Hepatocyte (in vitro differentiated cells): Measurements from ENCODE around the gene UBE2E2. TPM values are rescaled to one million over a fixed set of nuclear protein-coding genes. Genes with fewer than 3 reads are reported as not detected.
A peak's percentile ranks its signal among the peaks of the same experiment; 100 is the strongest.

Experiments used
- DNase-seq: peaks from one replicate; pipeline ENCODE4 v3.0.0-alpha.2; 2016; ENCODE audit warnings: low spot score
- H2AFZ ChIP-seq: fragments of 200-600 bp; sonication (generic); 2 replicates; pipeline ENCODE4 v1.6.0; 2016; ENCODE audit warnings: antibody characterized with exemption, mild to moderate bottlenecking
- H3K27ac ChIP-seq: fragments of 200-600 bp; sonication (generic); 2 replicates; pipeline ENCODE4 v1.5.1; 2016; ENCODE audit warnings: mild to moderate bottlenecking
- H3K27me3 ChIP-seq: fragments of 200-600 bp; sonication (generic); 2 replicates; pipeline ENCODE4 v1.6.1; 2016
- H3K36me3 ChIP-seq: fragments of 200-600 bp; sonication (generic); replicated peaks from 2 replicates; pipeline ENCODE4 v1.5.1; 2016; ENCODE audit warnings: low read depth; ENCODE audit not compliant: insufficient read depth
- H3K4me1 ChIP-seq: fragments of 200-600 bp; sonication (generic); 2 replicates; pipeline ENCODE4 v1.5.1; 2016; ENCODE audit warnings: mild to moderate bottlenecking, moderate library complexity; ENCODE audit not compliant: insufficient read depth
- H3K4me2 ChIP-seq: fragments of 200-600 bp; sonication (generic); 2 replicates; pipeline ENCODE4 v1.6.0; 2016
- H3K4me3 ChIP-seq: fragments of 200-600 bp; sonication (generic); 2 replicates; pipeline ENCODE4 v1.5.1; 2016; ENCODE audit warnings: mild to moderate bottlenecking
- H3K79me2 ChIP-seq: fragments of 200-600 bp; sonication (generic); 2 replicates; pipeline ENCODE4 v1.6.0; 2017; ENCODE audit warnings: mild to moderate bottlenecking
- H3K9me2 ChIP-seq: fragments of 200-600 bp; sonication (generic); replicated peaks from 2 replicates; pipeline ENCODE4 v1.6.0; 2017; ENCODE audit warnings: mild to moderate bottlenecking; ENCODE audit not compliant: insufficient read depth
- H3K9me3 ChIP-seq: fragments of 200-600 bp; sonication (generic); 2 replicates; pipeline ENCODE4 v1.5.1; 2016; ENCODE audit warnings: low read depth, mild to moderate bottlenecking
- H4K20me1 ChIP-seq: fragments of 200-600 bp; sonication (generic); 2 replicates; pipeline ENCODE4 v1.6.0; 2016; ENCODE audit warnings: mild to moderate bottlenecking; ENCODE audit not compliant: insufficient read depth, poor library complexity, severe bottlenecking
- EZH2 ChIP-seq: fragments of 200-600 bp; sonication (generic); IDR thresholded peaks from 2 replicates; pipeline ENCODE4 v1.6.1; 2016; ENCODE audit warnings: antibody characterized with exemption, mild to moderate bottlenecking, borderline replicate concordance
- EZH2phosphoT487 ChIP-seq: fragments of 200-600 bp; sonication (generic); IDR thresholded peaks from one replicate; pipeline ENCODE4 v1.6.1; 2018; ENCODE audit warnings: antibody characterized with exemption, mild to moderate bottlenecking, low read depth, moderate library complexity; ENCODE audit not compliant: unreplicated experiment, severe bottlenecking
- WGBS: methylation state at CpG from one replicate; pipeline ENCODE4 v1.1.6; 2016; ENCODE audit warnings: low lambda C conversion rate; ENCODE audit errors: missing lambda C conversion rate; 5-methylcytosine and 5-hydroxymethylcytosine counted together
- polyA plus RNA-seq: library from polyadenylated mRNA; unstranded; fragments of >200 nt; fragmentation: Nextera tagmentation; extraction: Ambion mirVana; gene quantifications from 2 replicates; pipeline ENCODE4 v1.2.1, GENCODE V29; 2016
- total RNA-seq: library from RNA; depleted of rRNA; stranded (reverse); fragments of >200 nt; gene quantifications from 2 replicates; pipeline ENCODE4 v1.2.3, GENCODE V29; 2014
- TF ChIP-seq, protein P1 (sequence below): fragments of 200-600 bp; sonication (generic); IDR thresholded peaks from 2 replicates; pipeline ENCODE4 v1.5.1; 2016; ENCODE audit warnings: antibody characterized with exemption, mild to moderate bottlenecking; ENCODE audit not compliant: poor library complexity

The UBE2E2 gene
- total and polyA plus RNA-seq, 2 experiments from 2014 or later: 51.1 to 90.6 TPM

DNA sequence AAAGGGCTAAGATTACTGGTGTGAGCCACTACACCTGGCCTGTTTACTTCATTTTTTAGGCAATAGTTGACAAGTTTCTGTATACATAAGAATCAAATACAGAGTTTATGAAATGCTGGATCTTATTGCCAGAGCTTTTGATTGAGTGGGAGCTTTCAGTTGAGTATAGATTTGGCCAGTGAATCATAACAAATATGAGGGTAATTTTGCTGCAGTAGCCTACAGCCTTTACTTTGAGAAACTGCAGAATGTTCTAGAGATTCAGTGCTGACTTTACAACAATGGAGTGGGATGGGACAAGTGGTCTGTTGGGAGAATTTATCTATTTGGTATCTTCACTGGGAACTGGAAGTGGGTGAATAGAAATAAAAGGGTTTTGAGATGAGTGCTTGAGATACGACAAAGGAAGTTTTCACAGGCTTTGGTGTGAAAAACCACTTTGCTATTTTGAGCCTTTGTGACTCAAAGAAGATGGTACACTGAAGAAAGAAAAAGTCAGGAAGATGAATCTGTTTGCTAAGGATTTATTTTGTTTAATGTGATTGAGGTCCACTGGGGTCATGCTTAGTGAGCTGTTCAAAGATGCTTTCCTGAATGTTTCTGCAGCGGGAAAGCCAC is 227.8 kb downstream of the UBE2E2 start:
- 94% methylated on average over 2 of the region's 2 CpGs for WGBS
- Histone ChIP-seq H3K9me3 (no peaks in the 10 kb centered on the region), H3K27ac (no peak overlapping the region), H3K4me2 (no peak overlapping the region), H3K9me2 (no peaks in the 10 kb centered on the region), H3K27me3 (no peaks in the 10 kb centered on the region), H3K79me2 (peaks cover 8% of the 10 kb centered on the region), H3K4me3 (no peak overlapping the region), H4K20me1 (peaks cover 4% of the 10 kb centered on the region), H2AFZ (no peak overlapping the region), H3K36me3 (no peaks in the 10 kb centered on the region), H3K4me1 (no peaks in the 10 kb centered on the region)
- TF ChIP-seq EZH2 (no peak), EZH2phosphoT487 (no peak)
- TF ChIP-seq, protein P1, sequence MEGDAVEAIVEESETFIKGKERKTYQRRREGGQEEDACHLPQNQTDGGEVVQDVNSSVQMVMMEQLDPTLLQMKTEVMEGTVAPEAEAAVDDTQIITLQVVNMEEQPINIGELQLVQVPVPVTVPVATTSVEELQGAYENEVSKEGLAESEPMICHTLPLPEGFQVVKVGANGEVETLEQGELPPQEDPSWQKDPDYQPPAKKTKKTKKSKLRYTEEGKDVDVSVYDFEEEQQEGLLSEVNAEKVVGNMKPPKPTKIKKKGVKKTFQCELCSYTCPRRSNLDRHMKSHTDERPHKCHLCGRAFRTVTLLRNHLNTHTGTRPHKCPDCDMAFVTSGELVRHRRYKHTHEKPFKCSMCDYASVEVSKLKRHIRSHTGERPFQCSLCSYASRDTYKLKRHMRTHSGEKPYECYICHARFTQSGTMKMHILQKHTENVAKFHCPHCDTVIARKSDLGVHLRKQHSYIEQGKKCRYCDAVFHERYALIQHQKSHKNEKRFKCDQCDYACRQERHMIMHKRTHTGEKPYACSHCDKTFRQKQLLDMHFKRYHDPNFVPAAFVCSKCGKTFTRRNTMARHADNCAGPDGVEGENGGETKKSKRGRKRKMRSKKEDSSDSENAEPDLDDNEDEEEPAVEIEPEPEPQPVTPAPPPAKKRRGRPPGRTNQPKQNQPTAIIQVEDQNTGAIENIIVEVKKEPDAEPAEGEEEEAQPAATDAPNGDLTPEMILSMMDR: no peak
- no peak for DNase-seq

DNA sequence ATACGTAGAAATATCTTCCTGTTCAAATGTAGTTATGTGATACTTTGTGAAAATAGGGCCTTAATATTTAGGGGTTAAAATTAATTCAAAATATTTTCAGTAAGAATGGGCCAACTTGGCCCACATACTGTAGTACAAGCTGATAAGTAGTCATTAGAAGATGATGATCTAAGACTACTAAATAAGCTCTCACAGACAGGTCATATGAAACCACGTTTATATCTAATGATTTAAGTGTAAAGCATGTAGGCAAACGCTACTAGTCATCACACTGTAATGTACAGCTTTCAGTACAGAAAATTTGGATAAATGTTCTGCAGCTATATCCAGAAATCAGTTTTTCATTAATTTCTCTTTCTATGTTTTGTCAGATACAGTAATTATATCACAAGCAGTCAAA is 228.6 kb downstream of the UBE2E2 start:
- H4K20me1 ChIP-seq: peaks cover 4% of the 10 kb centered on the region
- no peaks in the 10 kb centered on the region for H3K9me3 ChIP-seq
- WGBS: 82% methylated on average over 3 of the region's 3 CpGs
- no peaks in the 10 kb centered on the region for H3K4me1 ChIP-seq
- DNase-seq: no peak
- H3K27me3 ChIP-seq: no peaks in the 10 kb centered on the region
- no peaks in the 10 kb centered on the region for H3K36me3 ChIP-seq
- H3K4me3 ChIP-seq: no peak overlapping the region
- no peak overlapping the region for H3K4me2 ChIP-seq
- TF ChIP-seq, protein P1: no peak
- TF ChIP-seq EZH2 (no peak), EZH2phosphoT487 (no peak)
- no peaks in the 10 kb centered on the region for H3K9me2 ChIP-seq
- no peak overlapping the region for H3K27ac ChIP-seq
- peaks cover 7% of the 10 kb centered on the region for H3K79me2 ChIP-seq
- no peak overlapping the region for H2AFZ ChIP-seq

DNA sequence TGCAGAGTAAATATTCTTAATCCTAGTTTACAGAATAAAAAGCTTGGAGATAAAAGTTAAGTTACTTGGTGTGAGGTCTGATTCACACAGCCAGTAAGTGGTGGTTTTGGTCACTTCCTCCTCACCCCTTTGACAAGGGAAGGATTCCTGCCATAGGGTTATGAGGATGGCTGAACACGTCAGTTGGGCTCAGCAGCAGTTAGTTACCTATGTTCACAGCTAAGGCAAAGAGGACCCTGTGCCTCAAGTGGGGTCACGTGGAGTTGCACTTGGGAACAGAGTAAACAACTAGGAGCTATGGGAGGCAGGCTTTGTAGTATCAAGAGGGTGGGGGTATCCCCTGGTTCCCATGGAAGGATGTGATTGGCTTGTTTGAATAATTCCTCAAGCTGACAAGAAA is 232.2 kb downstream of the UBE2E2 start:
- H3K9me2 ChIP-seq: no peaks in the 10 kb centered on the region
- TF ChIP-seq EZH2 (no peak), EZH2phosphoT487 (no peak)
- TF ChIP-seq, protein P1: no peak
- 70% methylated on average over 2 of the region's 2 CpGs for WGBS
- H3K9me3 ChIP-seq: no peaks in the 10 kb centered on the region
- DNase-seq: peak; percentile 4
- H3K4me2 ChIP-seq: no peak overlapping the region
- no peaks in the 10 kb centered on the region for H3K4me1 ChIP-seq
- peaks cover 12% of the 10 kb centered on the region for H3K79me2 ChIP-seq
- no peaks in the 10 kb centered on the region for H3K27me3 ChIP-seq
- H4K20me1 ChIP-seq: peaks cover 4% of the 10 kb centered on the region
- H3K4me3 ChIP-seq: no peak overlapping the region
- H2AFZ ChIP-seq: no peak overlapping the region
- no peak overlapping the region for H3K27ac ChIP-seq
- no peaks in the 10 kb centered on the region for H3K36me3 ChIP-seq

DNA sequence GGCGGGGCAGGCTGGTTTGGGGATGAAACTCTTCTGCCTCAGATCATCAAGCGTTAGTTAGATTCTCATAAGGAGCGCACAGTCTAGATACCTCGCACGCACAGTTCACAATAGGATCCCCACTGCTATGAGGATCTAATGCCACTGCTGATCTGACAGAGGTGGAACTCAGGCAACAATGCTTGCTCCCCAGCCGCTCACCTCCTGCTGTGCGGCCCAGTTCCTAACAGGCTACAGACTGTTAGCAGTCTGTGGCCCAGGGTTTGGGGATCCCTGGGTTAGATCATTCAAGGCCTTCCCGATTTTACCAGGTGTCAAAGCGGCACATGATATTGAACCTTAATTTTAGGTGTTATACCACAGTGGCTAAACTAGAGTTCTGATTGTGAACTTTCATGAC is 232.8 kb downstream of the UBE2E2 start:
- Histone ChIP-seq H3K4me2 (no peak overlapping the region), H4K20me1 (peaks cover 3% of the 10 kb centered on the region)
- TF ChIP-seq, protein P1: no peak
- TF ChIP-seq EZH2 (no peak), EZH2phosphoT487 (no peak)

More for the DNA sequence above, 232.8 kb downstream of the UBE2E2 start:
- Histone ChIP-seq H3K9me3 (no peaks in the 10 kb centered on the region), H3K27ac (no peak overlapping the region), H3K36me3 (no peaks in the 10 kb centered on the region), H2AFZ (no peak overlapping the region), H3K4me3 (no peak overlapping the region), H3K27me3 (no peaks in the 10 kb centered on the region), H3K79me2 (peaks cover 12% of the 10 kb centered on the region), H3K9me2 (no peaks in the 10 kb centered on the region), H3K4me1 (no peaks in the 10 kb centered on the region)
- DNase-seq: no peak
- 97% methylated on average over 9 of the region's 9 CpGs for WGBS
